GM23338 (cell line): ENCODE measurements around the gene PXMP4. TPM values are rescaled to one million over a fixed set of nuclear protein-coding genes. Genes with fewer than 3 reads are reported as not detected.

Source experiments
- ATAC-seq: fragments of 200-7000 bp; cut with Tn5 transposase; 3 replicates; pipeline ENCODE4 v1.9.1; 2020
- DNase-seq: peaks from one replicate; pipeline ENCODE4 v3.0.0-alpha.2; 2015; ENCODE audit warnings: low spot score
- H2AFZ ChIP-seq: fragments of 200-600 bp; sonication (generic); 2 replicates; pipeline ENCODE4 v1.8.0; 2016; ENCODE audit warnings: antibody characterized with exemption, mild to moderate bottlenecking, moderate library complexity
- H3F3A ChIP-seq: fragments of 200-600 bp; sonication (generic); replicated peaks from 2 replicates; pipeline ENCODE4 v1.8.0; 2017; ENCODE audit warnings: antibody characterized with exemption, mixed run types, low read depth
- H3K27ac ChIP-seq: fragments of 200-600 bp; sonication (generic); 2 replicates; pipeline ENCODE4 v1.6.1; 2016; ENCODE audit warnings: low read depth
- H3K27me3 ChIP-seq: fragments of 200-600 bp; sonication (generic); 2 replicates; pipeline ENCODE4 v1.8.0; 2016; ENCODE audit warnings: mild to moderate bottlenecking, mixed run types, moderate library complexity; ENCODE audit not compliant: insufficient read depth
- H3K36me3 ChIP-seq: fragments of 200-600 bp; sonication (generic); 2 replicates; pipeline ENCODE4 v1.8.0; 2016; ENCODE audit warnings: mild to moderate bottlenecking; ENCODE audit not compliant: insufficient read depth
- H3K4me1 ChIP-seq: fragments of 200-600 bp; sonication (generic); 2 replicates; pipeline ENCODE4 v1.8.0; 2016; ENCODE audit warnings: mild to moderate bottlenecking, moderate library complexity; ENCODE audit not compliant: insufficient read depth
- H3K4me2 ChIP-seq: fragments of 200-600 bp; sonication (generic); 2 replicates; pipeline ENCODE4 v1.7.1; 2017; ENCODE audit warnings: mixed run types
- H3K4me3 ChIP-seq: fragments of 200-600 bp; sonication (generic); 2 replicates; pipeline ENCODE4 v1.6.1; 2016; ENCODE audit warnings: mixed run types
- H3K79me2 ChIP-seq: fragments of 200-600 bp; sonication (generic); replicated peaks from 2 replicates; pipeline ENCODE4 v1.8.0; 2017; ENCODE audit warnings: mild to moderate bottlenecking; ENCODE audit not compliant: insufficient read depth
- H3K9me2 ChIP-seq: fragments of 200-600 bp; sonication (generic); 2 replicates; pipeline ENCODE4 v1.8.0; 2017; ENCODE audit not compliant: insufficient read depth
- H4K20me1 ChIP-seq: fragments of 200-600 bp; sonication (generic); replicated peaks from 2 replicates; pipeline ENCODE4 v1.8.0; 2017; ENCODE audit warnings: mild to moderate bottlenecking; ENCODE audit not compliant: insufficient read depth
- H3K27ac Mint-ChIP-seq: 2 replicates; pipeline ENCODE4 v1.8.0; 2020; ENCODE audit warnings: inconsistent platforms, mild to moderate bottlenecking, moderate library complexity, mixed read lengths
- H3K27me3 Mint-ChIP-seq: 3 replicates; pipeline ENCODE4 v1.8.0; 2022; ENCODE audit warnings: low read depth, mild to moderate bottlenecking, moderate library complexity, mixed read lengths, inconsistent platforms; ENCODE audit not compliant: insufficient read depth, poor library complexity
- H3K36me3 Mint-ChIP-seq: 3 replicates; pipeline ENCODE4 v1.8.0; 2021; ENCODE audit warnings: low read depth, mild to moderate bottlenecking, inconsistent platforms, moderate library complexity, mixed read lengths
- H3K4me1 Mint-ChIP-seq: 3 replicates; pipeline ENCODE4 v1.8.0; 2020; ENCODE audit warnings: mild to moderate bottlenecking, inconsistent platforms, mixed read lengths
- H3K4me3 Mint-ChIP-seq: 3 replicates; pipeline ENCODE4 v1.8.0; 2021; ENCODE audit warnings: moderate library complexity, mild to moderate bottlenecking, inconsistent platforms, mixed read lengths
- H3K9me3 Mint-ChIP-seq: 3 replicates; pipeline ENCODE4 v1.8.0; 2020; ENCODE audit warnings: moderate library complexity, mild to moderate bottlenecking, inconsistent platforms, mixed read lengths
- CREB1 ChIP-seq: fragments of 250-450 bp; sonication (Bioruptor Pico); IDR thresholded peaks from 2 replicates; pipeline ENCODE4 v1.5.0; 2020; ENCODE audit warnings: low read depth, mild to moderate bottlenecking, moderate library complexity
- ETS1 ChIP-seq: IDR thresholded peaks from 2 replicates; pipeline ENCODE4 v1.6.1; 2016; ENCODE audit warnings: antibody characterized with exemption
- EZH2 ChIP-seq: fragments of 200-600 bp; sonication (generic); IDR thresholded peaks from one replicate; pipeline ENCODE4 v1.8.0; 2017; ENCODE audit warnings: antibody characterized with exemption, mild to moderate bottlenecking, low read depth; ENCODE audit not compliant: unreplicated experiment
- EZH2phosphoT487 ChIP-seq: fragments of 200-600 bp; sonication (generic); IDR thresholded peaks from one replicate; pipeline ENCODE4 v1.8.1; 2018; ENCODE audit warnings: antibody characterized with exemption; ENCODE audit not compliant: unreplicated experiment
- JUNB ChIP-seq: IDR thresholded peaks from one replicate; pipeline ENCODE4 v1.6.1; 2016; ENCODE audit warnings: antibody characterized with exemption; ENCODE audit not compliant: unreplicated experiment
- POLR2AphosphoS5 ChIP-seq: IDR thresholded peaks from 2 replicates; pipeline ENCODE4 v1.6.1; 2016; ENCODE audit warnings: antibody characterized with exemption, low read depth
- REST ChIP-seq: IDR thresholded peaks from one replicate; pipeline ENCODE4 v1.6.1; 2018; ENCODE audit warnings: antibody characterized with exemption; ENCODE audit not compliant: unreplicated experiment
- ZNF114 ChIP-seq: fragments of 250-450 bp; sonication (Bioruptor Pico); IDR thresholded peaks from 2 replicates; pipeline ENCODE4 v1.5.0; 2020; ENCODE audit warnings: mild to moderate bottlenecking, moderate library complexity
- ZNF331 ChIP-seq: fragments of 250-450 bp; sonication (Bioruptor Pico); IDR thresholded peaks from 2 replicates; pipeline ENCODE4 v1.5.0; 2020; ENCODE audit warnings: low read depth, mild to moderate bottlenecking, moderate library complexity
- polyA plus RNA-seq: library from polyadenylated mRNA; unstranded; fragments of >200 nt; fragmentation: Nextera tagmentation; extraction: Ambion mirVana; gene quantifications from 2 replicates; pipeline ENCODE4 v1.2.1, GENCODE V29; 2016
- total RNA-seq: library from RNA; depleted of rRNA; stranded (reverse); fragments of >200 nt; shearing (Covaris generic); gene quantifications from 2 replicates; pipeline ENCODE4 v1.2.3, GENCODE V29; 2014
- TF ChIP-seq, protein P1 (sequence below), 2 experiments: fragments of 200-600 bp in 1 of 2; sonication (generic) in 1 of 2; conservative IDR thresholded peaks; 2 replicates each; pipeline versions ENCODE4 v1.5.1 to v1.6.1; 2016 to 2017; ENCODE audit warnings: antibody characterized with exemption in 2 of 2, low read depth in 2 of 2, mild to moderate bottlenecking in 2 of 2, moderate library complexity in 1 of 2

PXMP4 gene
- total and polyA plus RNA-seq, 2 experiments from 2014 or later = 1.2 to 3.5 TPM

GRCh38 chr20:33660035-33660684 is 60.0 kb downstream of the PXMP4 start (continued):
- TF ChIP-seq, protein P1, sequence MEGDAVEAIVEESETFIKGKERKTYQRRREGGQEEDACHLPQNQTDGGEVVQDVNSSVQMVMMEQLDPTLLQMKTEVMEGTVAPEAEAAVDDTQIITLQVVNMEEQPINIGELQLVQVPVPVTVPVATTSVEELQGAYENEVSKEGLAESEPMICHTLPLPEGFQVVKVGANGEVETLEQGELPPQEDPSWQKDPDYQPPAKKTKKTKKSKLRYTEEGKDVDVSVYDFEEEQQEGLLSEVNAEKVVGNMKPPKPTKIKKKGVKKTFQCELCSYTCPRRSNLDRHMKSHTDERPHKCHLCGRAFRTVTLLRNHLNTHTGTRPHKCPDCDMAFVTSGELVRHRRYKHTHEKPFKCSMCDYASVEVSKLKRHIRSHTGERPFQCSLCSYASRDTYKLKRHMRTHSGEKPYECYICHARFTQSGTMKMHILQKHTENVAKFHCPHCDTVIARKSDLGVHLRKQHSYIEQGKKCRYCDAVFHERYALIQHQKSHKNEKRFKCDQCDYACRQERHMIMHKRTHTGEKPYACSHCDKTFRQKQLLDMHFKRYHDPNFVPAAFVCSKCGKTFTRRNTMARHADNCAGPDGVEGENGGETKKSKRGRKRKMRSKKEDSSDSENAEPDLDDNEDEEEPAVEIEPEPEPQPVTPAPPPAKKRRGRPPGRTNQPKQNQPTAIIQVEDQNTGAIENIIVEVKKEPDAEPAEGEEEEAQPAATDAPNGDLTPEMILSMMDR (conservative IDR thresholded peaks at IDR 0.05; ENCODE audit: low read depth in 2 of 2) = no peak
- no peak for TF ChIP-seq POLR2AphosphoS5
- no peak for TF ChIP-seq ETS1
- TF ChIP-seq CREB1 (CRISPR knock-in tag) = no peak
- no peak for TF ChIP-seq REST
- no peak for TF ChIP-seq EZH2

DNA sequence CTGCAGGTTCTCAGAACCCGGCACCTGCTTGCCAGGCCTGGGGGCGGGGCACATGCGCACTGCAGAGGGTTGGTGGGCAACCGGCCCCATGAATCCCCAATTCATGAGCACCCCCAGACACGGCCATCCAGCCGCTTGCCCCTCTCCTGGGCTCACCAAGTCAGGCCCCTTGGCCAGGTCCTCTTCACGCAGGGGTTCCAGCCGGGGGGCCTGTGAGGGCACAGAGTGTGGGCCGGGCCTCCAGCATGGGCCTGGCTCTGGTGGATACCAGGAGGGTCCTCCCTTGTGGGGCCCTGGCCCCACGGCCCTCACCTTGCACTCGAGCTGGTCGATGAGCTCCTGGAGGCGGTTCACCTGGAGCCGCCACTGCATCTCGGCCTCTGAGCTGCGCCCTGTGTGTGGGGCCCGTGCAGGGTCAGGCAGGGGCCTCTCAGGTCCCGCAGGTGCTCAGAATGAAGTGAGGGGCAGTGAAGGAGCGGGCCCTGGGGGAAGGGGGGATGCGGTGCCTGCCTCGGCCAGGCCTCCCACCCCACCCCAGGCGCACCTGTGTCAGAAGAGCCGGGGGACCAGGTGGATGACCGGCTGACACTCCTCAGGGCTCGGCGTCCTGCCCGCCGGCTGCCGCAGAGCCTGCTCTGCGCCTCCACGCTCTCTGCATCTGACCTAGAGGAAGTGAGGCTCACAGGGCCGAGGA is 60.6 kb downstream of the PXMP4 start:
- DNase-seq (no peak), ATAC-seq (no peak)
- TF ChIP-seq POLR2AphosphoS5 (no peak), REST (no peak), ZNF114 (CRISPR knock-in tag) (no peak), CREB1 (CRISPR knock-in tag) (no peak), ZNF331 (no peak), JUNB (no peak), ETS1 (no peak), EZH2phosphoT487 (no peak), EZH2 (no peak)
- TF ChIP-seq, protein P1 (conservative IDR thresholded peaks at IDR 0.05; ENCODE audit: low read depth in 2 of 2) = no peak

More for the DNA sequence above, 60.6 kb downstream of the PXMP4 start:
- peaks cover 18% of the 10 kb centered on the region for H3K27me3 Mint-ChIP-seq
- Histone ChIP-seq H3K4me3 (no peak overlapping the region), H4K20me1 (no peaks in the 10 kb centered on the region; the same call in 1 of the 2 replicates), H3K36me3 (no peaks in the 10 kb centered on the region), H3F3A (0 out of 2 replicates have a peak, but pooled peaks cover under 1% of the 10 kb centered on the region), H3K79me2 (no peaks in the 10 kb centered on the region), H3K27me3 (0 out of 2 replicates have a peak, but pooled peaks cover 6% of the 10 kb centered on the region), H3K4me2 (no peak overlapping the region), H3K9me2 (no peaks in the 10 kb centered on the region), H3K27ac (no peak overlapping the region), H3K4me1 (peaks cover 3% of the 10 kb centered on the region; the same call in 1 of the 2 replicates), H2AFZ (no peak overlapping the region)
- H3K9me3 Mint-ChIP-seq = no peaks in the 10 kb centered on the region; the same call in 2 of the 3 replicates
- H3K36me3 Mint-ChIP-seq = no peaks in the 10 kb centered on the region; the same call in 2 of the 3 replicates
- peaks cover 10% of the 10 kb centered on the region for H3K4me1 Mint-ChIP-seq
- H3K4me3 Mint-ChIP-seq = no peak overlapping the region
- H3K27ac Mint-ChIP-seq = no peak overlapping the region
